ENCODE measurements around the gene TMEM145. TPM values are rescaled to one million over a fixed set of nuclear protein-coding genes. Genes with fewer than 3 reads are reported as not detected.
"Not testable (repeated sequence)": the region's sequence is repeated elsewhere in the genome, so short reads cannot be mapped to it uniquely, and the experiment has no call there.

Gene TMEM145
- not detected for total RNA-seq
- not detected for polyA plus RNA-seq
- total RNA-seq: not detected

GRCh38 chr19:42313096-42313839 lies at the start of gene TMEM145:
Gene TMEM145, plus strand, starts transcription at chr19:42313309. Its CDS starts 68 bp downstream, at chr19:42313377.
- peak within 1 kb of the TSS; percentile 42 to 80 (median 70) for H3K4me3 Mint-ChIP-seq
- Histone ChIP-seq H3K36me3 (ENCODE audit: control insufficient read depth in 2 of 3, insufficient read depth in 3 of 3, low read length in 3 of 3) (no peaks in the 10 kb centered on the region), H3K4me3 (ENCODE audit: low read length) (no peak within 1 kb of the TSS), H3K9me3 (ENCODE audit: control insufficient read depth in 2 of 3, low read length in 3 of 3) (no peaks in the 10 kb centered on the region), H3K27ac (ENCODE audit: low read depth, low read length) (no peak within 1 kb of the TSS), H3K27me3 (ENCODE audit: control insufficient read depth in 2 of 2, insufficient read depth in 2 of 2, low read length in 2 of 2) (peaks cover 11 to 17% of the 10 kb centered on the region in 2 donors), H3K4me1 (ENCODE audit: control insufficient read depth in 2 of 2, insufficient read depth in 2 of 2, low read length in 2 of 2) (no peaks in the 10 kb centered on the region)
- H3K9me3 Mint-ChIP-seq: peaks cover 0 to 5% (median 0%) of the 10 kb centered on the region in 11 donors
- peak; percentile 77 for ATAC-seq
- no peaks in the 10 kb centered on the region for H3K36me3 Mint-ChIP-seq
- H3K27ac Mint-ChIP-seq: no peak within 1 kb of the TSS
- peaks cover 26 to 49% (median 38%) of the 10 kb centered on the region in 5 donors for H3K27me3 Mint-ChIP-seq
- peaks cover 6 to 32% (median 17%) of the 10 kb centered on the region in 7 donors for H3K4me1 Mint-ChIP-seq
- POLR2A ChIA-PET: no interaction called here
- CTCF ChIA-PET: no interaction called here
- peak in 7 of 9 donors; percentile 14 to 62 (median 31) for DNase-seq
- intact Hi-C loops (cut with micrococcal nuclease): loop anchor here in 1 of 2 donors (1.0 kb wide), 1 partner anchor 12 kb away; the partner anchor contains the start of gene MEGF8

- peak overlapping the region in 1 of 10 donors; percentile 5 for H3K4me3 Mint-ChIP-seq
- H3K36me3 ChIP-seq (ENCODE audit: control insufficient read depth in 2 of 3, insufficient read depth in 3 of 3, low read length in 3 of 3); H3K9me3 ChIP-seq (ENCODE audit: control insufficient read depth in 2 of 3, low read length in 3 of 3); H3K9me3 Mint-ChIP-seq; ATAC-seq; H3K27ac ChIP-seq (ENCODE audit: low read depth, low read length); H3K36me3 Mint-ChIP-seq; H3K27me3 Mint-ChIP-seq; H3K27me3 ChIP-seq (ENCODE audit: control insufficient read depth in 2 of 2, insufficient read depth in 2 of 2, low read length in 2 of 2); H3K4me3 ChIP-seq (ENCODE audit: low read length); CTCF ChIA-PET; DNase-seq: not testable (repeated sequence)
- H3K4me1 Mint-ChIP-seq: peaks cover 6 to 24% (median 17%) of the 10 kb centered on the region in 7 donors
- H3K4me1 ChIP-seq (ENCODE audit: control insufficient read depth in 2 of 2, insufficient read depth in 2 of 2, low read length in 2 of 2): peaks cover 17 to 23% of the 10 kb centered on the region in 2 donors
- intact Hi-C loops (cut with micrococcal nuclease): loop anchor here in 1 of 2 donors (5.0 kb wide), 1 partner anchor 1004 kb away; the partner anchor contains the start of gene HNRNPUL1
- H3K27ac Mint-ChIP-seq: peak overlapping the region in 2 of 9 donors; percentile 56 to 65
- POLR2A ChIA-PET: interaction anchor here (1.7 kb wide), 1 partner anchor 23 kb away, joined by 5 read pairs; the partner anchor contains the start of gene GSK3A
Observed at GRCh38 chr19:42266105-42266504, 47.0 kb upstream of the TMEM145 start.

- ATAC-seq; DNase-seq; H3K27me3 ChIP-seq (ENCODE audit: control insufficient read depth in 2 of 2, insufficient read depth in 2 of 2, low read length in 2 of 2); H3K9me3 Mint-ChIP-seq; H3K4me3 ChIP-seq (ENCODE audit: low read length); H3K36me3 ChIP-seq (ENCODE audit: control insufficient read depth in 2 of 3, insufficient read depth in 3 of 3, low read length in 3 of 3); H3K36me3 Mint-ChIP-seq; H3K27me3 Mint-ChIP-seq; H3K9me3 ChIP-seq (ENCODE audit: control insufficient read depth in 2 of 3, low read length in 3 of 3): not testable (repeated sequence)
- ChIA-PET CTCF (interaction anchor here (0.6 to 0.7 kb wide), 3 partner anchors 24 to 183 kb away, joined by 3 to 5 read pairs (median 5); no protein-coding TSS in a partner anchor), POLR2A (interaction anchor here (1.0 to 1.7 kb wide), 4 partner anchors 11 to 24 kb away, joined by 4 to 9 read pairs (median 6); partner anchors contain the start of gene GSK3A)
- peak overlapping the region in 3 of 9 donors; percentile 14 to 75 (median 54) for H3K27ac Mint-ChIP-seq
- peak overlapping the region; percentile 95 for H3K27ac ChIP-seq (ENCODE audit: low read depth, low read length)
- peaks cover 8 to 30% (median 23%) of the 10 kb centered on the region in 7 donors for H3K4me1 Mint-ChIP-seq
- H3K4me1 ChIP-seq (ENCODE audit: control insufficient read depth in 2 of 2, insufficient read depth in 2 of 2, low read length in 2 of 2): peaks cover 23 to 29% of the 10 kb centered on the region in 2 donors
- H3K4me3 Mint-ChIP-seq: peak overlapping the region in 3 of 10 donors; percentile 7 to 45 (median 39)
- intact Hi-C loops (cut with micrococcal nuclease): loop anchor here in 1 of 2 donors (5.0 kb wide), 1 partner anchor 1005 kb away; the partner anchor contains the start of gene HNRNPUL1
Observed at GRCh38 chr19:42266928-42267603, 46.0 kb upstream of the TMEM145 start.

GRCh38 chr19:42267644-42268141 lies 45.4 kb upstream of the TMEM145 start:
- Mint-ChIP-seq H3K4me3 (no peak overlapping the region), H3K9me3 (no peaks in the 10 kb centered on the region), H3K36me3 (peaks cover 0 to 8% (median 0%) of the 10 kb centered on the region in 5 donors), H3K27ac (no peak overlapping the region), H3K27me3 (no peaks in the 10 kb centered on the region), H3K4me1 (peaks cover 8 to 30% (median 23%) of the 10 kb centered on the region in 7 donors)
- DNase-seq: no peak
- ChIA-PET CTCF (interaction anchor here (0.6 kb wide), 1 partner anchor 156 kb away, joined by 3 read pairs; no protein-coding TSS in a partner anchor), POLR2A (interaction anchor here (0.6 to 1.4 kb wide), 4 partner anchors 9 to 23 kb away, joined by 4 to 9 read pairs (median 6); no protein-coding TSS in a partner anchor)
- intact Hi-C loops (cut with micrococcal nuclease): loop anchor here (1.0 to 5.0 kb wide), 13 partner anchors 12 to 1823 kb away; partner anchors contain the start of genes ERF (in 2 of the 2), PAFAH1B3 (in 2 of the 2), PRR19 (in 2 of the 2) and DEDD2 (in 1 of the 2)
- Histone ChIP-seq H3K4me1 (ENCODE audit: control insufficient read depth in 2 of 2, insufficient read depth in 2 of 2, low read length in 2 of 2) (peaks cover 23 to 29% of the 10 kb centered on the region in 2 donors), H3K27me3 (ENCODE audit: control insufficient read depth in 2 of 2, insufficient read depth in 2 of 2, low read length in 2 of 2) (no peaks in the 10 kb centered on the region), H3K27ac (ENCODE audit: low read depth, low read length) (peak overlapping the region; percentile 95), H3K9me3 (ENCODE audit: control insufficient read depth in 2 of 3, low read length in 3 of 3) (no peaks in the 10 kb centered on the region), H3K4me3 (ENCODE audit: low read length) (peak overlapping the region; percentile 85), H3K36me3 (ENCODE audit: control insufficient read depth in 2 of 3, insufficient read depth in 3 of 3, low read length in 3 of 3) (peaks cover 0 to 8% (median 0%) of the 10 kb centered on the region in 3 experiments)
- no peak for ATAC-seq

GRCh38 chr19:42268142-42268703 lies 44.9 kb upstream of the TMEM145 start:
- Histone ChIP-seq H3K27me3 (ENCODE audit: control insufficient read depth in 2 of 2, insufficient read depth in 2 of 2, low read length in 2 of 2) (no peaks in the 10 kb centered on the region), H3K36me3 (ENCODE audit: control insufficient read depth in 2 of 3, insufficient read depth in 3 of 3, low read length in 3 of 3) (peaks cover 0 to 13% (median 0%) of the 10 kb centered on the region in 3 experiments), H3K9me3 (ENCODE audit: control insufficient read depth in 2 of 3, low read length in 3 of 3) (no peaks in the 10 kb centered on the region), H3K27ac (ENCODE audit: low read depth, low read length) (peak overlapping the region; percentile 95), H3K4me3 (ENCODE audit: low read length) (peak overlapping the region; percentile 85), H3K4me1 (ENCODE audit: control insufficient read depth in 2 of 2, insufficient read depth in 2 of 2, low read length in 2 of 2) (peaks cover 23 to 29% of the 10 kb centered on the region in 2 donors)
- CTCF ChIA-PET: no interaction called here
- Mint-ChIP-seq H3K27me3 (no peaks in the 10 kb centered on the region), H3K36me3 (peaks cover 0 to 8% (median 3%) of the 10 kb centered on the region in 5 donors), H3K4me1 (peaks cover 8 to 30% (median 25%) of the 10 kb centered on the region in 7 donors), H3K27ac (no peak overlapping the region), H3K9me3 (no peaks in the 10 kb centered on the region), H3K4me3 (no peak overlapping the region)
- ATAC-seq (peak; percentile 75), DNase-seq (peak; percentile 93 to 100 (median 100))
- intact Hi-C loops (cut with micrococcal nuclease): loop anchor here (1.0 to 5.0 kb wide), 13 partner anchors 12 to 1823 kb away; partner anchors contain the start of genes ERF (in 2 of the 2), PAFAH1B3 (in 2 of the 2), PRR19 (in 2 of the 2) and DEDD2 (in 1 of the 2)
- POLR2A ChIA-PET: interaction anchor here (0.6 to 1.4 kb wide), 2 partner anchors 9 to 12 kb away, joined by 4 to 9 read pairs; no protein-coding TSS in a partner anchor
